CD4-positive, CD25-positive, alpha-beta regulatory T cell (primary cell): Measurements from ENCODE around the gene ELMO1. TPM values are rescaled to one million over a fixed set of nuclear protein-coding genes. Genes with fewer than 3 reads are reported as not detected.
A peak's percentile ranks its signal among the peaks of the same experiment; 100 is the strongest.
"Not testable (repeated sequence)": the region's sequence is repeated elsewhere in the genome, so short reads cannot be mapped to it uniquely, and the experiment has no call there.

Experiments
- ATAC-seq, 2 donors: fragments of 150-1000 bp; cut with Tn5 transposase; one replicate each; pipeline ENCODE4 v1.10.0; 2021; ENCODE audit warnings: low read depth in 2 of 2, moderate number of reproducible peaks in 2 of 2, moderate library complexity in 1 of 2
- DNase-seq, 3 donors: peaks; one replicate each; pipeline versions ENCODE4 v3.0.0 to v3.0.0-alpha.2; 2012 to 2022; ENCODE audit warnings: mixed read lengths in 1 of 3
- H3K27ac ChIP-seq: one replicate; pipeline ENCODE4 v1.7.0; 2013; ENCODE audit warnings: mild to moderate bottlenecking, low read length; ENCODE audit not compliant: insufficient read depth, poor library complexity, severe bottlenecking
- H3K27me3 ChIP-seq: one replicate; pipeline ENCODE4 v1.7.0; 2013; ENCODE audit warnings: low read length; ENCODE audit not compliant: control insufficient read depth, insufficient read depth
- H3K36me3 ChIP-seq: one replicate; pipeline ENCODE4 v1.7.0; 2013; ENCODE audit warnings: mild to moderate bottlenecking, low read length, moderate library complexity; ENCODE audit not compliant: control insufficient read depth, insufficient read depth
- H3K4me1 ChIP-seq: 2 replicates; pipeline ENCODE4 v1.7.0; 2013; ENCODE audit warnings: mild to moderate bottlenecking, low read length; ENCODE audit not compliant: insufficient read depth, control insufficient read depth, poor library complexity, severe bottlenecking
- H3K4me3 ChIP-seq: one replicate; pipeline ENCODE4 v1.7.0; 2013; ENCODE audit warnings: low read depth, mild to moderate bottlenecking, low read length, moderate library complexity
- H3K9me3 ChIP-seq, 2 experiments: 1 replicate in 1 of 2; 2 replicates in 1 of 2; pipeline ENCODE4 v1.7.0; 2013; ENCODE audit warnings: low read length in 2 of 2, mild to moderate bottlenecking in 1 of 2, moderate library complexity in 1 of 2; ENCODE audit not compliant: control insufficient read depth in 2 of 2
- H3K27ac Mint-ChIP-seq, 3 donors: one replicate each; pipeline ENCODE4 v1.8.0; 2020 to 2022; ENCODE audit warnings: mild to moderate bottlenecking in 3 of 3, mixed read lengths in 3 of 3, moderate library complexity in 2 of 3
- H3K27me3 Mint-ChIP-seq: one replicate; pipeline ENCODE4 v1.8.0; 2022; ENCODE audit warnings: mild to moderate bottlenecking, mixed read lengths
- H3K36me3 Mint-ChIP-seq: one replicate; pipeline ENCODE4 v1.8.0; 2020; ENCODE audit warnings: mixed read lengths
- H3K4me1 Mint-ChIP-seq, 4 donors: one replicate each; pipeline ENCODE4 v1.8.0; 2020 to 2022; ENCODE audit warnings: mixed read lengths in 4 of 4, mild to moderate bottlenecking in 1 of 4
- H3K4me3 Mint-ChIP-seq, 4 donors: one replicate each; pipeline ENCODE4 v1.8.0; 2020 to 2022; ENCODE audit warnings: mild to moderate bottlenecking in 4 of 4, mixed read lengths in 4 of 4, moderate library complexity in 3 of 4
- H3K9me3 Mint-ChIP-seq, 7 donors: one replicate each; pipeline ENCODE4 v1.8.0; 2020 to 2022; ENCODE audit warnings: mixed read lengths in 7 of 7, mild to moderate bottlenecking in 3 of 7, moderate library complexity in 2 of 7
- polyA plus RNA-seq, 4 donors: library from polyadenylated mRNA; unstranded; fragments of 300-500 nt; fragmentation: Illumina TruSeq; gene quantifications; one replicate each; pipeline ENCODE4 v1.2.3, GENCODE V29; 2021
- total RNA-seq: library from RNA; stranded (reverse); gene quantifications from one replicate; pipeline ENCODE4 v1.2.3, GENCODE V29; 2022

ELMO1 gene
- total and polyA plus RNA-seq, 5 donors from 2014 or later, result 39.5 to 162 (median 53.5) TPM

DNA sequence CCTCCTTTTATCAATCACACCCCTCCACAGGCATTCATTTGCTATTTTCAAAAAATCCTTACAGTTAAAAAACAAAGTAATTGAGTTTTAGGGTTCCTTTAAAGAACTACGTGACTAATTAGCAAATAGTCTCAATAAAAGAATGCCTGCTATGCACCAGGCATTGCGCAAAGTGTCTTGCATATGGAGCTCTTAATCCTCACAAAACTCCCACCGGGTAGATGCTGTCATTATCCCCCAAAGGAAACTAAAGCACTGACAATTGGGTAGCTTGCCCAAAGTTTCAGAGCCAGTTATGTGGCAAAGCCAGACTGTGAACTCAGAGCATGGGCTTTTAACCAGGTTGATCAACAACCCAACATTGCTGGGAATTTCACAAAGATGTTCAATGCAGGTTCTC lies 305.7 kb downstream of the ELMO1 start:
- DNase-seq (no peak), ATAC-seq (no peak)
- peaks cover 0 to 21% (median 9%) of the 10 kb centered on the region in 7 donors for H3K9me3 Mint-ChIP-seq
- H3K27me3 ChIP-seq, result no peaks in the 10 kb centered on the region
- H3K4me3 ChIP-seq, result no peak overlapping the region
- no peaks in the 10 kb centered on the region for H3K27me3 Mint-ChIP-seq
- no peaks in the 10 kb centered on the region for H3K4me1 ChIP-seq
- peaks cover 4 to 8% of the 10 kb centered on the region in 2 experiments for H3K9me3 ChIP-seq
- H3K36me3 Mint-ChIP-seq, result peaks cover 41% of the 10 kb centered on the region
- no peak overlapping the region for H3K27ac Mint-ChIP-seq
- no peak overlapping the region for H3K4me3 Mint-ChIP-seq
- no peak overlapping the region for H3K27ac ChIP-seq
- H3K36me3 ChIP-seq, result peaks cover 12% of the 10 kb centered on the region
- H3K4me1 Mint-ChIP-seq, result peaks cover 0 to 16% (median 9%) of the 10 kb centered on the region in 4 donors

DNA sequence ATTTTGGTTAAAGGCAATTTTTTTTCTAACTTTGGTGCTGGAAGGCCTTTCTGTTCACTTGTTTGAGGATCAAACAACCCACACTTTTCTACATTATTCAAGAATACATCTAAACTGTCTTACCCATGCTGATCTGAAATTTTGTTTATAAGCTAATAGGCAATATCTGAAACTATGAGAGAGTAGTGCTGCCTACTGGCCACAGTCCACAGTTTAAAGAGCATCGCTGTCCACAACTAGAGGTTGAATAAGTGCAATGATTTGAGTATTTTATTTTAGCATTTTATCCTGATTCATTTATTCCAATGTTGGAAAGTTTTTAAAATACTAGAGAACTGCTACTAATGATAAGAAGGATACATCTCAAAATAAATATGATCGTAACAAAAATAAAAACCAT lies 306.9 kb downstream of the ELMO1 start:
- Mint-ChIP-seq H3K27ac (no peak overlapping the region), H3K36me3 (peaks cover 40% of the 10 kb centered on the region), H3K4me1 (peaks cover 0 to 19% (median 13%) of the 10 kb centered on the region in 4 donors), H3K9me3 (peaks cover 0 to 21% (median 12%) of the 10 kb centered on the region in 7 donors), H3K27me3 (no peaks in the 10 kb centered on the region), H3K4me3 (no peak overlapping the region)
- ATAC-seq, result no peak
- no peak overlapping the region for H3K27ac ChIP-seq
- no peaks in the 10 kb centered on the region for H3K27me3 ChIP-seq
- H3K36me3 ChIP-seq, result peaks cover 8% of the 10 kb centered on the region
- no peak overlapping the region for H3K4me3 ChIP-seq
- H3K9me3 ChIP-seq, result peaks cover 4 to 8% of the 10 kb centered on the region in 2 experiments
- H3K4me1 ChIP-seq, result no peaks in the 10 kb centered on the region
- DNase-seq, result no peak

DNA sequence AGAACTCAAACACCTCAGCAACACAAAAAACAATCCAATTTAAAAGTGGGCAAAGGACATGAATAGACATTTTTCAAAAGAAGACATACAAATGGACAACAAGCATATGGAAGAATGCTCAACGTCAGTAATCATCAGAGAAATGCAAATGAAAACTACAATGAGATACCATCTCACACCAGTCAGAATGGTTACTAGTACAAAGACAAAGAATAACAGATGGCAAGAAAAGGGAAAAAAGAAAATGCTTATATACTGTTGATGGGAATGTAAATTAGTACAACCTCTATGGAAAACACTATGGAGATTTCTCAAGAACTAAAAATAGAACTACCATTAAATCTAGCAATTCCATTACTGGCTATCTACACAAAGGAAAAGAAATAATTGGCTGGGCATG lies 314.8 kb downstream of the ELMO1 start:
- Mint-ChIP-seq H3K27ac (peak overlapping the region in 1 of 3 donors; percentile 6), H3K9me3 (peaks cover 0 to 11% (median 3%) of the 10 kb centered on the region in 7 donors), H3K36me3 (peaks cover 72% of the 10 kb centered on the region), H3K4me1 (peaks cover 0 to 39% (median 26%) of the 10 kb centered on the region in 4 donors)
- not testable (repeated sequence) for H3K9me3 ChIP-seq, H3K4me1 ChIP-seq, DNase-seq, H3K27me3 Mint-ChIP-seq, ATAC-seq, H3K4me3 ChIP-seq, H3K27me3 ChIP-seq, H3K4me3 Mint-ChIP-seq, H3K27ac ChIP-seq
- H3K36me3 ChIP-seq, result peaks cover 38% of the 10 kb centered on the region

DNA sequence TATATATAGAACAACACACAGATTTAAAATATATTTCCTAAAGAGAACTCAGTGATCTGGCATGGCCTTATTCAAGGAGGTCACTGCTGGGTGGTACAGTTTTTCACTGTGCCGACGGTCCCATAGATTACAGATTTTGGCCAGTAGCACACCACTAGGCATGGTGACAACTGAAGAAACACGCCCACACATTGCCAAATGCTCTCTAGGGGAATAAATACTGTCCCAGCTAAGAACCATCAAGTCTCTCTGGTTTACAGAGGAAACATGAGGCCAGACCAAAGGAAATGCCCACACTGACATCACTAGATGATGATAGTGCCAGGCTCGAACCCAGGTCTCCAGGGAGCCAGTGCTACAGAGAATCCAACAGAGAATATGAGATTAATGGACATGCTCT lies 316.8 kb downstream of the ELMO1 start:
- no peaks in the 10 kb centered on the region for H3K27me3 Mint-ChIP-seq
- Histone ChIP-seq H3K36me3 (peaks cover 55% of the 10 kb centered on the region), H3K27ac (no peak overlapping the region), H3K9me3 (no peaks in the 10 kb centered on the region), H3K4me1 (no peaks in the 10 kb centered on the region), H3K27me3 (no peaks in the 10 kb centered on the region), H3K4me3 (no peak overlapping the region)
- peaks cover 0 to 7% (median under 1%) of the 10 kb centered on the region in 7 donors for H3K9me3 Mint-ChIP-seq
- no peak overlapping the region for H3K27ac Mint-ChIP-seq
- peaks cover 0 to 33% (median 19%) of the 10 kb centered on the region in 4 donors for H3K4me1 Mint-ChIP-seq
- ATAC-seq, result no peak
- peaks cover 80% of the 10 kb centered on the region for H3K36me3 Mint-ChIP-seq
- DNase-seq, result no peak
- no peak overlapping the region for H3K4me3 Mint-ChIP-seq

DNA sequence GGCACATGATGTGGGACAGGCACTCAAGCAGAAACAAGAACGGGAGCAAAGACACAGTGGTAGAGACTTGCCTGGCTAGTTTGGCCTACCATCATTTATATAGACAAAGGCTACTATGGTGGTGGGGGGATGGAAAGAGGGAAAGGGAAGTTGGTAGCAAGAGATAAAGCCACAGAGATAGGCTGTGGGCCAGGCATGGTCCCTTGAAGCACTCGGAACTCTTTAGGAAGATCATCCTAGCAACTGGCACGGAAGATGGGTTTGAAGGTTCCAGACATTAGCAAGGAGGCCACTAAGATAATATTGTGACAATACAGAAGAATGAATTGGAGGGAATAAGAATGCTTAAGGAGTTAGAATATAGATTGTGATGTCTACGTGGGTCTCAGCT lies 319.6 kb downstream of the ELMO1 start:
- peaks cover 83% of the 10 kb centered on the region for H3K36me3 Mint-ChIP-seq
- Histone ChIP-seq H3K27me3 (no peaks in the 10 kb centered on the region), H3K4me3 (no peak overlapping the region), H3K27ac (no peak overlapping the region), H3K9me3 (no peaks in the 10 kb centered on the region), H3K4me1 (no peaks in the 10 kb centered on the region), H3K36me3 (peaks cover 59% of the 10 kb centered on the region)
- H3K27ac Mint-ChIP-seq, result no peak overlapping the region
- no peak overlapping the region for H3K4me3 Mint-ChIP-seq
- DNase-seq, result no peak
- peaks cover 4 to 24% (median 15%) of the 10 kb centered on the region in 4 donors for H3K4me1 Mint-ChIP-seq
- ATAC-seq, result no peak
- H3K27me3 Mint-ChIP-seq, result no peaks in the 10 kb centered on the region
- peaks cover 0 to 5% (median 0%) of the 10 kb centered on the region in 7 donors for H3K9me3 Mint-ChIP-seq

DNA sequence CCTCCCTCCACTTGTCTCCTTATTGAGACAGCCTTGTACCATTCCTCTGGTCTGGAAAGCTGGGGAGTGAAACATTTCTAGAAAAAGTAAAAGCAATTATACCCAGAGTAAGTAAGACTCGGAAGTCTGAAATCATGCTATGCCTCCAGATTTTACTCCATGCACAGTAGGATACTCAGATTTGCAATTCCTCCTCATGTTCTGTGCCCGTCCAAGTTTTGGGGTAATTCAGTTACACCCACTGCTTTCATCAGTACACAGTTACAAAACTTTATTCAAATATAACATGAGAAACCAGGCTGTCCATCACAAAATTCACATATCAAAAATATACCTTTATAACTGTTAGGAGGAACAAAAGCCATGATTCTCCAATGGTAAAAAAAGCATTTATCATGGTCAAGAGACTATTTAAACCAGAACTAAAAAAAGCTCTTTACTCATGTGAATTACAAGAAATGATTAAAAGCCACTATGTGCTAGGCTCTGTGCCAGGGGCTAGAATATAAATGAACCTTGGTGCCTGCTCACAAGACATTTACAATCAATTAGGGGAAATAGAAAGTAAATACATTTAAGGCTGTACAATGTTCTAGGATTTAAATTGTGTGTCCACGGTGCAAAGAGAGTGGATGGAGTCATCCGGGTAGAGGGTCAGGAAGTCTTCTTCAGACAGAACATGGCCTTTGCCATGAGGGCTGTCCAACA lies 320.2 kb downstream of the ELMO1 start:
- H3K4me3 Mint-ChIP-seq, result no peak overlapping the region
- H3K4me3 ChIP-seq, result no peak overlapping the region
- DNase-seq (no peak), ATAC-seq (no peak)
- no peak overlapping the region for H3K27ac ChIP-seq
- H3K27me3 ChIP-seq, result no peaks in the 10 kb centered on the region
- peaks cover 56% of the 10 kb centered on the region for H3K36me3 ChIP-seq
- H3K9me3 Mint-ChIP-seq, result peaks cover 0 to 3% (median 0%) of the 10 kb centered on the region in 7 donors
- H3K4me1 ChIP-seq, result no peaks in the 10 kb centered on the region
- H3K27ac Mint-ChIP-seq, result no peak overlapping the region
- H3K36me3 Mint-ChIP-seq, result peaks cover 77% of the 10 kb centered on the region
- no peaks in the 10 kb centered on the region for H3K27me3 Mint-ChIP-seq
- H3K4me1 Mint-ChIP-seq, result peaks cover 6 to 19% (median 16%) of the 10 kb centered on the region in 4 donors
- no peaks in the 10 kb centered on the region for H3K9me3 ChIP-seq

DNA sequence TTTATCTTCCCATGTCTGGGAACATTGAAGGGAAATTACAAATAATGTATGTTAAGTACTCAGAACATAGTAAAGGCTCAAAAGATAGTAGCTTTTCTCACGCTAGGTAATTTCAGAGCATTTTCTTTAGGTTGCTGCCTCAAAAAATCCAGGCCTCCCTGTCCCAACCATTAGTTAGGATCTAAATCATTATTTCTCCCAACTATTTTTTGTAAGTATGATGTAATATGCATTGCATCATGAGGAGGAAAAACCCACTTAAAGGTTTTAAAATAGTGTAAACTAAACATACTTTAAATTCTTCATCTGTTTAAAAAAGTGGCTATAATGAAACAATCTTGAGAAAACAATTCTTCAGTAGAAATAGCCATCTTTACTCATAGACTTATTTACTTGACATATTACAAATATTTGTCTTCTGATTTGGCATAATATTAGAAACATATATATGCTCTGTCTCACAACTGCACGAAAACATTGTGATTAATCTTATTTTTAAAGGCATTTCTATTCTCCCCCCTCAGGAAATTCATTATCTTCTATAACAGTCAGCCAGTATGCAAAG lies 329.3 kb downstream of the ELMO1 start:
- peaks cover 6% of the 10 kb centered on the region for H3K4me1 ChIP-seq
- no peak overlapping the region for H3K4me3 ChIP-seq
- peaks cover 28 to 80% (median 44%) of the 10 kb centered on the region in 4 donors for H3K4me1 Mint-ChIP-seq
- no peaks in the 10 kb centered on the region for H3K27me3 Mint-ChIP-seq
- no peaks in the 10 kb centered on the region for H3K9me3 ChIP-seq
- H3K9me3 Mint-ChIP-seq, result no peaks in the 10 kb centered on the region
- no peak overlapping the region for H3K27ac ChIP-seq
- no peak for ATAC-seq
- peaks cover 13% of the 10 kb centered on the region for H3K36me3 Mint-ChIP-seq
- no peak for DNase-seq
- no peaks in the 10 kb centered on the region for H3K27me3 ChIP-seq
- H3K4me3 Mint-ChIP-seq, result no peak overlapping the region
- H3K27ac Mint-ChIP-seq, result peak overlapping the region in 2 of 3 donors; percentile 48 to 73
- peaks cover 5% of the 10 kb centered on the region for H3K36me3 ChIP-seq
